ENCODE data around the gene TGFB2.

The TGFB2 gene

DNA sequence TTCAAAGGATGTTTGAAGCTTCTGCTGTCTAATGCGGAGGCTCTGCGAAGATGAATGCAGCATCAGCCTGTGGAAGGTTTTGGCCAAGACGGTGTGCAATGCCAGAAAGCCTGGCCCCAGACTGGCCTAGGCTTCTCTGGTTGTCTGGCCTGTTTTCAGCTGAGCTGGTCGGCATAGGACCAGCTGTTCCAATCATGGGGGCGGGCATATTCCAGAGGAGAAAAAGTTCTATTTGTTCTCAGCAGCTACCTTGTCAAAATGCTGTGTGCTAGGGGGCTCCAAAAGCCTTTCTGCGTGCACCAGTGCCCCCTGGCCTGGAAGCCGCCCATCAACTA, 57.6 kb downstream of the TGFB2 start:
- DNase-seq (no peak), ATAC-seq (no peak)
- H3K27ac Mint-ChIP-seq, result no peak overlapping the region
- H3K27me3 Mint-ChIP-seq, result peaks cover 2% of the 10 kb centered on the region
- no peaks in the 10 kb centered on the region for H3K36me3 Mint-ChIP-seq (ENCODE audit: low read depth)
- H3K4me1 Mint-ChIP-seq, result no peaks in the 10 kb centered on the region
- no peaks in the 10 kb centered on the region for H3K9me3 Mint-ChIP-seq
- H3K4me3 Mint-ChIP-seq, result no peak overlapping the region

GRCh38 chr1:218403300-218403699, 58.2 kb downstream of the TGFB2 start:
- no peak overlapping the region for H3K27ac Mint-ChIP-seq
- H3K9me3 Mint-ChIP-seq, result no peaks in the 10 kb centered on the region
- H3K4me1 Mint-ChIP-seq, result no peaks in the 10 kb centered on the region
- DNase-seq (no peak), ATAC-seq (no peak)
- H3K27me3 Mint-ChIP-seq, result no peaks in the 10 kb centered on the region
- no peak overlapping the region for H3K4me3 Mint-ChIP-seq
- no peaks in the 10 kb centered on the region for H3K36me3 Mint-ChIP-seq (ENCODE audit: low read depth)

DNA sequence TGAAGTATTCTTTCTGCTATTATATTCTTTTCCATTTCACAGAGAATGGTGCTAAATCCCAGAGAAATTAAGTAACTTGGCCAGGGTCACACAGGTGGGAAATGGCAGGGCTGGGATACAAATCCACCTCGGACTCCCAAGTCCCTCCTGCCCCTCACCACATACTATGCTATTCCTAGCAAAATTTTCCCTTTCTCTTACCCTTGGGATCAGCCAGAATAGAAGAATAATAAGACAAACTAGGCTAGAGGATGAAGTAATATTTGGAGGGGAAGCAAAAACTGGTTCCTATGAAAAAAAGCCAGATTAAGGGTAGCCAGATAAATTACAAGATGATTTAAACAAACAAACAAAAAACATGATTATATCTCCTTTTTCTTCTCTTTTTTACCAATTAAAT, 62.5 kb downstream of the TGFB2 start:
- H3K27me3 Mint-ChIP-seq, result no peaks in the 10 kb centered on the region
- no peak overlapping the region for H3K27ac Mint-ChIP-seq
- H3K9me3 Mint-ChIP-seq, result no peaks in the 10 kb centered on the region
- DNase-seq (no peak), ATAC-seq (no peak)
- no peak overlapping the region for H3K4me3 Mint-ChIP-seq
- no peaks in the 10 kb centered on the region for H3K36me3 Mint-ChIP-seq (ENCODE audit: low read depth)
- no peaks in the 10 kb centered on the region for H3K4me1 Mint-ChIP-seq

- no peaks in the 10 kb centered on the region for H3K9me3 Mint-ChIP-seq
- H3K4me3 Mint-ChIP-seq, result no peak overlapping the region
- H3K27me3 Mint-ChIP-seq, result no peaks in the 10 kb centered on the region
- no peak overlapping the region for H3K27ac Mint-ChIP-seq
- DNase-seq (no peak), ATAC-seq (no peak)
- H3K4me1 Mint-ChIP-seq, result no peaks in the 10 kb centered on the region
- H3K36me3 Mint-ChIP-seq (ENCODE audit: low read depth), result no peaks in the 10 kb centered on the region
Observed at GRCh38 chr1:218408135-218408534, 63.0 kb downstream of the TGFB2 start.

DNA sequence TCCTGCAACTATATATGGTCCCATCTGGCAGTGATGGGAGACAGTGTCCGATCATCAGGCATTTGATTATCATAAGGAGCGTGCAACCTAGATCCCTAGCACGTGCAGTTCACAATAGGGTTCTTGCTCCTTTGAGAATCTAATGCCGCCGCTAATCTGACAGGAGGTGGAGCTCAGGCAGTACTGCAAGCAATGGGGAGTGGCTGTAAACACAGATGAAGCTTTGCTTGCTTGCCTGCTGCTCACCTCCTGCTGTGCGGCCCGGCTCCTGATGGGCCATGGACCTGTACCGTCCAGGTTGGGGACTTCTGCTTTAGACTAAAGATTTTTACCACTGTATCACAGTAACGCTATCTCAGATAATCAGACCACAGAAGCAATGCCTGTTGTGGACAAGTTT, 63.8 kb downstream of the TGFB2 start:
- ATAC-seq (no peak), DNase-seq (no peak)
- Mint-ChIP-seq H3K4me1 (no peaks in the 10 kb centered on the region), H3K4me3 (no peak overlapping the region), H3K9me3 (no peaks in the 10 kb centered on the region), H3K27ac (no peak overlapping the region), H3K27me3 (no peaks in the 10 kb centered on the region), H3K36me3 (ENCODE audit: low read depth) (no peaks in the 10 kb centered on the region)

DNA sequence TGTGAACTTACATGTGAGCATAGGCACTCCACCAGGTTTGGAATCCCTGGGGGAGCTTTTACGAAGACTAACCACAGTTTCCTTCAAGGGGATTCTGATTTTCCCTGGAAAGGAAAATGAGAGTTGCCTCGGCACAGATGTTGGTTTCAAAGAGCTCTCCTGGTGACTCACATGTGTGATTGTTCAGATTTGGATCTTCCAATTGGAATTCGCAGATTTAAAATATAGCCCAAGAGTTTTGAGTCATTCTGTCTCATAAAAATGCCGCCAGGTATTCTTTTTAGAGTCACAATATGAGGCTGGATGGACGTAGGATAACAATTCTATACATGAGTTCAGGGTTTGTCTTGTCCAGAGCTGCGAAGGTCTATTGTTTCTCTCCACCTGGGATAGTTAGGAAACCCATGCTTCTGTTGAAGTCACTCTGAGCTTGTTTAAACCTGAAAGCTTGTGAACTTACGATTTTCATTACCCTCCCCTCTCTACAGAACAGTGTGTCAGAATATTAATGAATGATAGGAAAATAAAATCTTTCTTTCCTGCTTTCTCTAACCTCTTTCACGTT, 64.9 kb downstream of the TGFB2 start:
- DNase-seq (no peak), ATAC-seq (no peak)
- Mint-ChIP-seq H3K36me3 (ENCODE audit: low read depth) (no peaks in the 10 kb centered on the region), H3K4me3 (no peak overlapping the region), H3K27me3 (no peaks in the 10 kb centered on the region), H3K9me3 (no peaks in the 10 kb centered on the region), H3K4me1 (no peaks in the 10 kb centered on the region), H3K27ac (no peak overlapping the region)

- DNase-seq (no peak), ATAC-seq (no peak)
- H3K4me1 Mint-ChIP-seq, result no peaks in the 10 kb centered on the region
- no peak overlapping the region for H3K27ac Mint-ChIP-seq
- H3K4me3 Mint-ChIP-seq, result no peak overlapping the region
- H3K27me3 Mint-ChIP-seq, result no peaks in the 10 kb centered on the region
- no peaks in the 10 kb centered on the region for H3K9me3 Mint-ChIP-seq
- H3K36me3 Mint-ChIP-seq (ENCODE audit: low read depth), result no peaks in the 10 kb centered on the region
Observed at GRCh38 chr1:218411101-218411500, 66.0 kb downstream of the TGFB2 start.

DNA sequence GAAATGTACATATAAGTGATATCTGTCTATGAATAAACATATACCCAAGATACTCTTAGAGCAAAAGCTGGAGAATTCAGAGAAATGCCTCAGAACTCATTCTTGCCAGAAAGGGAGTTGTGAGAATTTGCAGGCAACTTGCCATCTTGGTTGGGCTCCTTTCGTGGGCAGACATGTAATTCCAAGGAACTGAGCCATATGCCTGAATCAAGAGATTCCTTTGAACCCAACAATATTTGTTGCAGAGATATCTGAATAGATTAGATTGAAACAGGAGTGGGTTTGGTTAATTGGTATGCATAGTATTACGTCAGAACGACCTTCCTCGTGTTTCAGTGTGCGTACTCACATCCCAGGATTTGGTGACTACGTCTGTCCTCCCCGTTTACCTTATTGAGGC, 67.0 kb downstream of the TGFB2 start:
- no peaks in the 10 kb centered on the region for H3K4me1 Mint-ChIP-seq
- DNase-seq, result no peak
- no peaks in the 10 kb centered on the region for H3K27me3 Mint-ChIP-seq
- H3K9me3 Mint-ChIP-seq, result peaks cover 5% of the 10 kb centered on the region
- no peak overlapping the region for H3K27ac Mint-ChIP-seq
- H3K4me3 Mint-ChIP-seq, result no peak overlapping the region
- ATAC-seq, result no peak
- H3K36me3 Mint-ChIP-seq (ENCODE audit: low read depth), result no peaks in the 10 kb centered on the region

- Mint-ChIP-seq H3K36me3 (ENCODE audit: low read depth) (no peaks in the 10 kb centered on the region), H3K4me3 (no peak overlapping the region), H3K9me3 (peaks cover 6% of the 10 kb centered on the region), H3K27ac (no peak overlapping the region), H3K4me1 (no peaks in the 10 kb centered on the region), H3K27me3 (no peaks in the 10 kb centered on the region)
- ATAC-seq, result no peak
- no peak for DNase-seq
Observed at GRCh38 chr1:218413179-218413578, 68.0 kb downstream of the TGFB2 start.

DNA sequence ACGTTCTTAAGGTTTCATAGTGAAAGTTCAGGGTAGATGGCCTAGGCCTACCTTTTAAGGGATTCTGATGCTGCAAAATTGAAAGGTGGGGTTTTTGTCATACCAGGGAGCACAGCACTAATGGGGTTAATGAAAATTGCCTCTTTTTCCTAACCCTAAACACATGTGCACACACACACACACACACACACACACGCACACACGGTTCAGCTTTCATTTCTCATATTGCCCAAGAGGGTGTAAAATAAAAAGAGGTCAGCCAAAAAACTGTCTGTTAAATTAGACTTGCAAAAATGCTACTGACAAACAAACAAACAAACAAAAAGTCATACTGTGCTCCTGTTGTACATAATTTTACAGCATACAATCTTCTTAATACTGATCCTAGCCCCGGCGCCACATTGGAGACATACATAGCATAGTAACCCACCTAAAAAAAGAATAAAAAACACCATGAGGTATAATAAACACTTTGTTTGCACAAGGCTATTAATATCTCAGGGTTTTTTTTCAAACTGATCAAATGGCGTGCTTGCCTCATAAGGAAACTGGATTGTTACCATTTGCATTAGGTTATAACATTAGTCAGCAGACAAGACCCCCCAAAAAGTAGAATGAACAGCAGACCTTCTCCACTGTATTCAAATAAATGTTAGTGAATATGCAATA, 69.1 kb downstream of the TGFB2 start:
- ATAC-seq, result no peak
- peaks cover 9% of the 10 kb centered on the region for H3K9me3 Mint-ChIP-seq
- no peak for DNase-seq
- H3K36me3 Mint-ChIP-seq (ENCODE audit: low read depth), result no peaks in the 10 kb centered on the region
- H3K4me3 Mint-ChIP-seq, result no peak overlapping the region
- no peaks in the 10 kb centered on the region for H3K4me1 Mint-ChIP-seq
- no peak overlapping the region for H3K27ac Mint-ChIP-seq
- H3K27me3 Mint-ChIP-seq, result peaks cover 2% of the 10 kb centered on the region

DNA sequence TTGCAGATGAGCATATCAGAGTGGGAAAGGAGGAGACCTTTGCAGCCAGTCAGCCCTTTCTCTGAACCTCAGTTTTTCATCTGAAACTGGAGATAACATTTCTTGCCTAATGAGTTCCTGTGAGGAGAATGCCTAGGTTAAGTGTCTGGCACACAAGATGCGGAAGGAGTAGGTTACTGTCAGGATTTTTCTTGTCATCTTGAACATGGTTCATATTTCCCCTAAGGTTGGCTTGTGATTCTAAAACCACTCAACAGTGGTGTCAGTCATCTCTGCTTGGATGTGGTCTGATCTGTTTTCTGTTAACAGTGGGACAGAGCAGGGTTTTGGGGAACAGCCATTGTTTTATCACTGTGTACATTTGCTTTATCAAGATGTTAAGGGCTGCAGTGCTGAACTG, 70.6 kb downstream of the TGFB2 start:
- Mint-ChIP-seq H3K4me3 (no peak overlapping the region), H3K27me3 (peaks cover 4% of the 10 kb centered on the region), H3K9me3 (peaks cover 11% of the 10 kb centered on the region), H3K27ac (no peak overlapping the region), H3K4me1 (no peaks in the 10 kb centered on the region), H3K36me3 (ENCODE audit: low read depth) (no peaks in the 10 kb centered on the region)
- no peak for ATAC-seq
- DNase-seq, result no peak

DNA sequence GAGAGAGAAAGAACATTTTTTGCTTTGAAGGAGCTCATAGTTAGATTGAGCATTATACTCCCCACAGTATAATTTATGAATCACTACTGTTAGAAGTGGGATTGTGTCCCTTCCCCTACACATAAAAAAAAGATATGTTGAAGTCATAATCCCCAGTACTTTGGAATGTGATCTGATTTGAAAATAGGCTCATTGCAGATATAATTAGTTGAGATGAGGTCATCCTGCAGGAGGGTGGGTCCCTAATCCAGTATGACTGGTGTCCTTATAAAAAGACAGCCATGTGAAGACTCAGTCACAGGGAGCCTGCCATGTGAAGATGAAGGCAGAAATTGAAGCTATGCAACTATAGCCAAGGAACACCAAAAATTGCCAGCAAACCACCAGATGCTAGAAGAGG, 76.4 kb downstream of the TGFB2 start:
- H3K36me3 Mint-ChIP-seq (ENCODE audit: low read depth), result no peaks in the 10 kb centered on the region
- H3K4me3 Mint-ChIP-seq, result no peak overlapping the region
- no peak overlapping the region for H3K27ac Mint-ChIP-seq
- DNase-seq (no peak), ATAC-seq (no peak)
- no peaks in the 10 kb centered on the region for H3K4me1 Mint-ChIP-seq
- H3K9me3 Mint-ChIP-seq, result peaks cover 11% of the 10 kb centered on the region
- peaks cover 6% of the 10 kb centered on the region for H3K27me3 Mint-ChIP-seq

DNA sequence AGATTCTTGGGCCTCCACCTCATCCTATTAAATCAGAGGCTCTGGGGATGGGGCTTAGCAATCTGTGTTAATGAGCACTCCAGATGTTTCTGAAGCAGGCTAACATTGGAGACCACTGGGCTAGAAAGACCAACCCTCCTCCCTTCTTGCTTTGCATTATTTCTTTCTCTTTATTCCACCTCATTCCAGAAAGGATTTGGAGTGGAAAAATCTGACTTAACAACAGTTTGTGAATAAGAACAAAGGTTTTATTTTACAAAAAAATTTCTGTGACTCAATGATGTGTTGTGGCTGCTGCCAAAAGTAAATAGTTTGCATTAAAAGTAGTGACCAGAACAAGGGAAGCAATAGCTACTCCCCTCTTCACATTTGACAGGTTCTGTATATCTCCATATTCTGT, 79.4 kb downstream of the TGFB2 start:
- peaks cover 2% of the 10 kb centered on the region for H3K27me3 Mint-ChIP-seq
- DNase-seq (no peak), ATAC-seq (no peak)
- H3K9me3 Mint-ChIP-seq, result no peaks in the 10 kb centered on the region
- no peak overlapping the region for H3K4me3 Mint-ChIP-seq
- no peaks in the 10 kb centered on the region for H3K36me3 Mint-ChIP-seq (ENCODE audit: low read depth)
- H3K27ac Mint-ChIP-seq, result no peak overlapping the region
- H3K4me1 Mint-ChIP-seq, result no peaks in the 10 kb centered on the region

DNA sequence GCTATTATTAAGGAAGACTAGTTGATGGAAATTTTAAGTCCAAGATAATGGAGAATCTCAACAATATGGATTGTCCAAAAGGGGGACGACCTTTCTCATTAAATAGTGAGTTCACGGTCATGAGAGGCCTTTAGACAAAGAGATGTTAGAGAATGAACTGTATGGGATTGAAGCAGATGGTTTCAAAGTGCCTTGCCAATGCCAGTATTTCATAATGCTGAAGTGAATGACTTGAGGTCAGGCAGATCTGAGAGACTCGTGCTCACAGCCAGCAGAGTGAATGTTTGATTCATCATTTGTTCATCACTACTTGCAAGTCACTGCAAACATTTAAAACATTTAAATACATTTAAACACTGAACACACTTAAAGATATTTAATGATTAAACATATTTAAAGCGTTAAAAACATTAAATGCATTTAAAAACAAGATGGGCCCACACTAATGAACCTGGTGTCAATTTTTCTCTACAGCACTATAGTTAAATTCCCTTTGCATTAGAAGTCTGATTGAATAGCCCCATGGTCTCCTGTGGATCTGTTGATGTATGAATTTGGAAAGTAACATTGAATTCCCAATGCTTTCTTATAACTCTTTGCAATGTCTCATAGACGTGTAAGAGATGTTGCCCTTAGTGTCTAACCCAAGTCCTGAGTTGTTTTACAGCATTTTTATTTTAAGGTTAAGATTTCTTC, 80.7 kb downstream of the TGFB2 start:
- DNase-seq (no peak), ATAC-seq (no peak)
- H3K4me1 Mint-ChIP-seq, result no peaks in the 10 kb centered on the region
- H3K36me3 Mint-ChIP-seq (ENCODE audit: low read depth), result no peaks in the 10 kb centered on the region
- H3K4me3 Mint-ChIP-seq, result no peak overlapping the region
- H3K27me3 Mint-ChIP-seq, result peaks cover 5% of the 10 kb centered on the region
- H3K9me3 Mint-ChIP-seq, result peaks cover 4% of the 10 kb centered on the region
- H3K27ac Mint-ChIP-seq, result no peak overlapping the region

DNA sequence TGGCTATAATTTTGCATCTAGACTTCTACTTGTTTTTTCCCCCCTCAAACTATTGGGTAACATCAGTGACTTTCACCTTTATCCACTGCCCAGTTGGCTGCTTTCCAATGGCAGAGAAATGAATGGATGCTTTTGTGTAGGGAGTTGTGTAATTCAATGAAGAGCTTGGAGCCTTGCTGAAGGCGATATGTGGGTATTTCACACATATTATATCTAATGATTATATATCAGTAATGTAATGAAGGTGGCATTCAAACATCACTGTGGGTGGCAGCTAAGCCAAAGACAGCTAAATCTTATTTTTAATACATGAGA, 81.2 kb downstream of the TGFB2 start:
- H3K27me3 Mint-ChIP-seq, result peaks cover 5% of the 10 kb centered on the region
- H3K27ac Mint-ChIP-seq, result no peak overlapping the region
- DNase-seq (no peak), ATAC-seq (no peak)
- H3K9me3 Mint-ChIP-seq, result peaks cover 4% of the 10 kb centered on the region
- H3K36me3 Mint-ChIP-seq (ENCODE audit: low read depth), result no peaks in the 10 kb centered on the region
- no peak overlapping the region for H3K4me3 Mint-ChIP-seq
- no peaks in the 10 kb centered on the region for H3K4me1 Mint-ChIP-seq

GRCh38 chr1:218429301-218429700, 84.2 kb downstream of the TGFB2 start:
- ATAC-seq (no peak), DNase-seq (no peak)
- no peaks in the 10 kb centered on the region for H3K36me3 Mint-ChIP-seq (ENCODE audit: low read depth)
- no peak overlapping the region for H3K27ac Mint-ChIP-seq
- peaks cover 4% of the 10 kb centered on the region for H3K9me3 Mint-ChIP-seq
- H3K4me1 Mint-ChIP-seq, result no peaks in the 10 kb centered on the region
- no peak overlapping the region for H3K4me3 Mint-ChIP-seq
- peaks cover 6% of the 10 kb centered on the region for H3K27me3 Mint-ChIP-seq
